ENCODE data around the gene ARHGAP10. TPM values are rescaled to one million over a fixed set of nuclear protein-coding genes. Genes with fewer than 3 reads are reported as not detected.

The ARHGAP10 gene
- total and polyA plus RNA-seq, 10 of the 15 experiments (the other 5 are each of a cell fraction or from before 2014, with no cell fraction given) = 1.3 to 25.8 (median 17.2) TPM

DNA sequence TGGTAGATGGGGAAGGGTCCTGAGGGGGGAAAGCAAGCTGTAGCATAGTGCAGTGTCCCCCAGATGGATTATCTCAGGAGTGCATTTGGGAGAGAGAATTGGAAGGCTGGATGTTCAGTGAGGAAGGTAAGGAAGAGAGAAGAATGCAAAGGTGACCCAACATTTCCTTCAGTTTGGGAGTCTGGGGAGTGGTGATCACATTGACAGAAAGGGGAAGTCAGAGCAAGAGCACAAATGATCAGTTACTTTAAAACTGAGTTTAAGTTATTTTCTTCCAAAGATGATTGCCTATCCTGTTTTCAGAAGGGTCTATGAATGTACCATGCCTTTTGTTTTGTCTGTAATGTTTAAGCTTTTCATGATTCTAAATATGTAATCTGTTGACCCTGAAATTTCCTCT, 47.6 kb downstream of the ARHGAP10 start:
- H3K27me3 ChIP-seq (replicated peaks in 1 of 2; ENCODE audit: control insufficient read depth in 2 of 2, insufficient read depth in 2 of 2, low read length in 1 of 2) = no peaks in the 10 kb centered on the region
- ChIA-PET SMC1A (ENCODE audit: uncharacterized antibody, unreplicated experiment) (interaction anchor here (0.9 to 4.9 kb wide), 20 partner anchors 9 to 87 kb away, joined by 3 to 64 read pairs (median 7); partner anchors contain the start of gene ARHGAP10), CTCF (interaction anchor here (0.6 to 3.5 kb wide), 13 partner anchors 9 to 87 kb away, joined by 3 to 27 read pairs (median 4); partner anchors contain the start of gene ARHGAP10), RAD21 (ENCODE audit: unreplicated experiment) (interaction anchor here (0.8 to 2.8 kb wide), 18 partner anchors 9 to 90 kb away, joined by 3 to 26 read pairs (median 5); partner anchors contain the start of gene ARHGAP10), POLR2A (interaction anchor here (0.6 to 3.6 kb wide), 12 partner anchors 10 to 76 kb away, joined by 3 to 46 read pairs (median 4); partner anchors contain the start of gene ARHGAP10)
- peak overlapping the region; percentile 98 for H3K27ac ChIP-seq (ENCODE audit: control insufficient read depth, insufficient read depth)
- H3K4me1 ChIP-seq (ENCODE audit: control insufficient read depth, insufficient read depth, low read length) = peaks cover 43% of the 10 kb centered on the region
- no peak for FAIRE-seq
- H2AFZ ChIP-seq (ENCODE audit: control insufficient read depth, low read depth, low read length) = no peak overlapping the region
- in situ Hi-C loops (cut with MboI) = no loop called here
- BruUV-seq (replicated peaks) = no TSS peak
- H4K20me1 ChIP-seq (ENCODE audit: control insufficient read depth, insufficient read depth) = no peaks in the 10 kb centered on the region
- peak overlapping the region; percentile 89 for H3K4me2 ChIP-seq (ENCODE audit: control insufficient read depth, insufficient read depth)
- peak; percentile 25 for ATAC-seq
- peak overlapping the region; percentile 65 for H3K9ac ChIP-seq (ENCODE audit: control insufficient read depth, insufficient read depth, low read length)
- intact Hi-C loops (cut with micrococcal nuclease; ENCODE audit: unreplicated experiment) = loop anchor here (1.0 to 2.0 kb wide), 4 partner anchors 21 to 87 kb away; no protein-coding TSS in a partner anchor
- H3K36me3 ChIP-seq (ENCODE audit: control insufficient read depth in 2 of 2, insufficient read depth in 2 of 2, low read length in 1 of 2) = no peaks in the 10 kb centered on the region; a peak in 1 of 4 replicates
- no peaks in the 10 kb centered on the region for H3K9me3 ChIP-seq (replicated peaks; ENCODE audit: control insufficient read depth, insufficient read depth, low read length)
- no peak for DNase-seq (ENCODE audit: low read depth, low spot score)
- TF ChIP-seq PML (IDR thresholded peaks at IDR 0.05; ENCODE audit: low read length) = 0 out of 2 replicates have a peak, but pooled peaks have one; percentile 1
- 0 out of 2 replicates have a peak, but pooled peaks have one; percentile 1 for TF ChIP-seq LARP7 (IDR thresholded peaks at IDR 0.05)
- peak; percentile 54; the same call in 1 of the 2 replicates for TF ChIP-seq POLR2AphosphoS5 (IDR thresholded peaks at IDR 0.05; ENCODE audit: low read length)
- peak; percentile 91 for TF ChIP-seq SPI1 (IDR thresholded peaks at IDR 0.05; ENCODE audit: borderline replicate concordance, insufficient read depth, low read depth, low read length)
- no peak for TF ChIP-seq CREB1 (IDR thresholded peaks at IDR 0.05; ENCODE audit: low read depth)
- TF ChIP-seq NFXL1 (IDR thresholded peaks at IDR 0.05; ENCODE audit: borderline replicate concordance) = no peak
- H3K4me3 ChIP-seq = peak overlapping the region; percentile 67
- peaks cover 67% of the 10 kb centered on the region for H3K79me2 ChIP-seq (ENCODE audit: control insufficient read depth, insufficient read depth, low read length)

All from GM12878 (cell line).